Lower leg skin (tissue), 3 donors: ENCODE data around the gene RAPGEF5.

Experiments
- POLR2A ChIP-seq, 2 donors: fragments of 450-650 bp; IDR thresholded peaks; one replicate each; pipeline ENCODE4 v1.6.1; 2016 to 2017; ENCODE audit warnings: antibody characterized with exemption in 2 of 2, mild to moderate bottlenecking in 1 of 2, moderate library complexity in 1 of 2
- TF ChIP-seq, protein P1 (sequence below), 3 donors: fragments of 450-650 bp; IDR thresholded peaks; one replicate each; pipeline ENCODE4 v1.5.1; 2016; ENCODE audit warnings: antibody characterized with exemption in 3 of 3, mild to moderate bottlenecking in 3 of 3, moderate library complexity in 2 of 3

DNA sequence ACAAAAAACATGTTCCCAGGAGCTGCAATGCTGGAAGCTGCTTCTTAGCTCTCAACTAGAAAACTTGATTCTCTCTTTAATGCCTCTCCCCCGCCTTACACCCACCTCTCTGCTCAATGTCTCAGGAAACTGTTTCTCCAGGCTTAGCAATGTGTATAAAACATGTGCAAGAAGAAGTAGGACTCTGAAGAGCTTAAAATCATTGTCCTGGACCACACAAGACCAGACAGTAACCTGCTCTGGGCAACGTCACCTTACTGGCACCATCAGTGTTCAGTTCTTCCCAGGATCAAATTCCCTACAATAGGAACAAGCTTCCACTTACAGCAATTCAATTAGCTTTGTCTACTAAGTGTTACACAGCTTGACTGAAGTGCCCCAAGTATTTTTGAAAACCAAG, 104.9 kb downstream of the RAPGEF5 start:
- TF ChIP-seq, protein P1, sequence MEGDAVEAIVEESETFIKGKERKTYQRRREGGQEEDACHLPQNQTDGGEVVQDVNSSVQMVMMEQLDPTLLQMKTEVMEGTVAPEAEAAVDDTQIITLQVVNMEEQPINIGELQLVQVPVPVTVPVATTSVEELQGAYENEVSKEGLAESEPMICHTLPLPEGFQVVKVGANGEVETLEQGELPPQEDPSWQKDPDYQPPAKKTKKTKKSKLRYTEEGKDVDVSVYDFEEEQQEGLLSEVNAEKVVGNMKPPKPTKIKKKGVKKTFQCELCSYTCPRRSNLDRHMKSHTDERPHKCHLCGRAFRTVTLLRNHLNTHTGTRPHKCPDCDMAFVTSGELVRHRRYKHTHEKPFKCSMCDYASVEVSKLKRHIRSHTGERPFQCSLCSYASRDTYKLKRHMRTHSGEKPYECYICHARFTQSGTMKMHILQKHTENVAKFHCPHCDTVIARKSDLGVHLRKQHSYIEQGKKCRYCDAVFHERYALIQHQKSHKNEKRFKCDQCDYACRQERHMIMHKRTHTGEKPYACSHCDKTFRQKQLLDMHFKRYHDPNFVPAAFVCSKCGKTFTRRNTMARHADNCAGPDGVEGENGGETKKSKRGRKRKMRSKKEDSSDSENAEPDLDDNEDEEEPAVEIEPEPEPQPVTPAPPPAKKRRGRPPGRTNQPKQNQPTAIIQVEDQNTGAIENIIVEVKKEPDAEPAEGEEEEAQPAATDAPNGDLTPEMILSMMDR (IDR thresholded peaks at IDR 0.05) = no peak
- no peak for TF ChIP-seq POLR2A (IDR thresholded peaks at IDR 0.05)
